Measurements from ENCODE around the gene SETD1B. TPM values are rescaled to one million over a fixed set of nuclear protein-coding genes. Genes with fewer than 3 reads are reported as not detected.

SETD1B gene
- total RNA-seq, 1 donor from 2014 or later, result 7.9 TPM

DNA sequence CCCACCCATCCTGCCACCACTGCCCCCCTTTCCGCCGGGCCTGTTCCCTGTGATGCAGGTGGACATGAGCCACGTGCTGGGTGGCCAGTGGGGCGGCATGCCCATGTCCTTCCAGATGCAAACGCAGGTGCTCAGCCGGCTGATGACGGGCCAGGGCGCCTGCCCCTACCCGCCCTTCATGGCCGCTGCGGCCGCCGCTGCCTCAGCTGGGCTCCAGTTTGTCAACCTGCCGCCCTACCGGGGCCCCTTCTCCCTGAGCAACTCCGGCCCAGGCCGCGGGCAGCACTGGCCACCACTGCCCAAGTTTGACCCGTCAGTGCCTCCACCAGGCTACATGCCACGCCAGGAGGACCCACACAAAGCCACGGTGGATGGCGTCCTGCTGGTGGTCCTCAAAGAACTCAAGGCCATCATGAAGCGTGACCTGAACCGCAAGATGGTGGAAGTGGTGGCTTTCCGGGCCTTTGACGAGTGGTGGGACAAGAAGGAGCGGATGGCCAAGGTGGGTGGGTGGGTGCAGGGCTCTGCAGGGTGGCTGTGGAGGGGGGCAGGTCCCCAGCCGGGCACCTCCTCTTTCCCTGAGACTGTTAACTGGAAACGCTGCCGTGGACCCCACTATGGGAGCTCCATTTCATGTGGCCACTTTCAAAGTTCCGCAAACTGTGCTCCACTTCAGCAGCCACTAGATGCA, 10.8 kb downstream of the SETD1B start:
- TF ChIP-seq, protein P1, sequence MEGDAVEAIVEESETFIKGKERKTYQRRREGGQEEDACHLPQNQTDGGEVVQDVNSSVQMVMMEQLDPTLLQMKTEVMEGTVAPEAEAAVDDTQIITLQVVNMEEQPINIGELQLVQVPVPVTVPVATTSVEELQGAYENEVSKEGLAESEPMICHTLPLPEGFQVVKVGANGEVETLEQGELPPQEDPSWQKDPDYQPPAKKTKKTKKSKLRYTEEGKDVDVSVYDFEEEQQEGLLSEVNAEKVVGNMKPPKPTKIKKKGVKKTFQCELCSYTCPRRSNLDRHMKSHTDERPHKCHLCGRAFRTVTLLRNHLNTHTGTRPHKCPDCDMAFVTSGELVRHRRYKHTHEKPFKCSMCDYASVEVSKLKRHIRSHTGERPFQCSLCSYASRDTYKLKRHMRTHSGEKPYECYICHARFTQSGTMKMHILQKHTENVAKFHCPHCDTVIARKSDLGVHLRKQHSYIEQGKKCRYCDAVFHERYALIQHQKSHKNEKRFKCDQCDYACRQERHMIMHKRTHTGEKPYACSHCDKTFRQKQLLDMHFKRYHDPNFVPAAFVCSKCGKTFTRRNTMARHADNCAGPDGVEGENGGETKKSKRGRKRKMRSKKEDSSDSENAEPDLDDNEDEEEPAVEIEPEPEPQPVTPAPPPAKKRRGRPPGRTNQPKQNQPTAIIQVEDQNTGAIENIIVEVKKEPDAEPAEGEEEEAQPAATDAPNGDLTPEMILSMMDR (IDR thresholded peaks at IDR 0.05; ENCODE audit: borderline replicate concordance), result no peak
- Histone ChIP-seq H3K9me3 (replicated peaks) (no peaks in the 10 kb centered on the region), H3K4me1 (peaks cover 41% of the 10 kb centered on the region), H3K27ac (replicated peaks) (no peak overlapping the region), H3K27me3 (ENCODE audit: low read depth) (no peaks in the 10 kb centered on the region), H3K36me3 (peaks cover 80% of the 10 kb centered on the region), H3K4me3 (no peak overlapping the region)
- no peak for DNase-seq
- intact Hi-C loops (cut with micrococcal nuclease), result no loop called here

GRCh38 chr12:121815263-121815662, 11.5 kb downstream of the SETD1B start:
- Histone ChIP-seq H3K36me3 (peaks cover 80% of the 10 kb centered on the region), H3K4me1 (peaks cover 37% of the 10 kb centered on the region), H3K4me3 (no peak overlapping the region), H3K27ac (replicated peaks) (no peak overlapping the region), H3K9me3 (replicated peaks) (no peaks in the 10 kb centered on the region), H3K27me3 (ENCODE audit: low read depth) (no peaks in the 10 kb centered on the region)
- intact Hi-C loops (cut with micrococcal nuclease), result no loop called here
- TF ChIP-seq, protein P1 (IDR thresholded peaks at IDR 0.05; ENCODE audit: borderline replicate concordance), result no peak
- DNase-seq, result no peak

DNA sequence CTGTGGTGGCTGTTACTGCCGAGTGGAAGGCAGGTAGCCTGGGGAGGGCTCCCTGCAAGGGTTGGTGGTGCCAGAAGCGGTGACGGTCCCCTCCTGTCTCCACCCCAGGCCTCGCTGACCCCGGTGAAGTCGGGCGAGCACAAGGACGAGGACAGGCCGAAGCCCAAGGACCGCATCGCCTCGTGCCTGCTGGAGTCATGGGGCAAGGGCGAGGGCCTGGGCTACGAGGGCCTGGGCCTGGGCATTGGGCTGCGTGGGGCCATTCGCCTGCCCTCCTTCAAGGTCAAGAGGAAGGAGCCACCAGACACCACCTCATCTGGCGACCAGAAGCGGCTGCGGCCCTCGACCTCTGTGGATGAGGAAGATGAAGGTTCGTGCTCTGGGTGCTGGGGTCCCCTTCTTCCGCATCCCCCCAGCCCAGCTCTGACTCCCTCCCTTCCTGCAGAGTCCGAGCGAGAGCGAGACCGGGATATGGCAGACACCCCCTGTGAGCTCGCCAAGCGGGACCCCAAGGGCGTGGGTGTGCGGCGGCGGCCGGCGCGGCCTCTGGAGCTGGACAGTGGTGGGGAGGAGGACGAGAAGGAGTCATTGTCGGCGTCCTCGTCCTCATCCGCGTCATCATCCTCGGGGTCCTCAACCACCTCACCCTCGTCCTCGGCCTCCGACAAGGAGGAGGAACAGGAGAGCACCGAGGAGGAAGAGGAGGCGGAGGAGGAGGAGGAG, 13.3 kb downstream of the SETD1B start:
- Histone ChIP-seq H3K4me3 (no peak overlapping the region), H3K27me3 (ENCODE audit: low read depth) (no peaks in the 10 kb centered on the region), H3K9me3 (replicated peaks) (no peaks in the 10 kb centered on the region), H3K4me1 (peaks cover 19% of the 10 kb centered on the region), H3K27ac (replicated peaks) (no peak overlapping the region), H3K36me3 (peaks cover 87% of the 10 kb centered on the region)
- intact Hi-C loops (cut with micrococcal nuclease), result no loop called here
- TF ChIP-seq, protein P1 (IDR thresholded peaks at IDR 0.05; ENCODE audit: borderline replicate concordance), result no peak
- DNase-seq, result no peak

GRCh38 chr12:121817648-121818043, 13.8 kb downstream of the SETD1B start:
- no peak overlapping the region for H3K27ac ChIP-seq (replicated peaks)
- H3K4me3 ChIP-seq, result no peak overlapping the region
- peaks cover 92% of the 10 kb centered on the region for H3K36me3 ChIP-seq
- TF ChIP-seq, protein P1 (IDR thresholded peaks at IDR 0.05; ENCODE audit: borderline replicate concordance), result no peak
- no peaks in the 10 kb centered on the region for H3K27me3 ChIP-seq (ENCODE audit: low read depth)
- DNase-seq, result no peak
- intact Hi-C loops (cut with micrococcal nuclease), result no loop called here
- H3K9me3 ChIP-seq (replicated peaks), result no peaks in the 10 kb centered on the region
- peaks cover 13% of the 10 kb centered on the region for H3K4me1 ChIP-seq

GRCh38 chr12:121819212-121819949, 15.6 kb downstream of the SETD1B start:
- TF ChIP-seq, protein P1 (IDR thresholded peaks at IDR 0.05; ENCODE audit: borderline replicate concordance), result no peak
- peaks cover 98% of the 10 kb centered on the region for H3K36me3 ChIP-seq

More at GRCh38 chr12:121819212-121819949, 15.6 kb downstream of the SETD1B start:
- H3K9me3 ChIP-seq (replicated peaks), result no peaks in the 10 kb centered on the region
- intact Hi-C loops (cut with micrococcal nuclease), result no loop called here
- no peak overlapping the region for H3K4me3 ChIP-seq
- no peaks in the 10 kb centered on the region for H3K4me1 ChIP-seq
- H3K27ac ChIP-seq (replicated peaks), result no peak overlapping the region
- H3K27me3 ChIP-seq (ENCODE audit: low read depth), result no peaks in the 10 kb centered on the region
- no peak for DNase-seq
